ENCODE results near the gene HAUS8.

HAUS8 gene

GRCh38 chr19:17075864-17076542 is 751 bp upstream of the HAUS8 start:
- DNase-seq (ENCODE audit: low read depth in 2 of 2), result no peak

GRCh38 chr19:17074634-17075034 is 618 bp downstream of the HAUS8 start:
- DNase-seq (ENCODE audit: low read depth in 2 of 2), result no peak

- no peak for DNase-seq (ENCODE audit: low read depth in 2 of 2)
Observed at GRCh38 chr19:17073869-17074633, 1.2 kb downstream of the HAUS8 start.

GRCh38 chr19:17070912-17071311 is 4.3 kb downstream of the HAUS8 start:
- DNase-seq (ENCODE audit: low read depth in 2 of 2), result no peak

- DNase-seq (ENCODE audit: low read depth in 2 of 2), result no peak
Observed at GRCh38 chr19:17070421-17070820, 4.8 kb downstream of the HAUS8 start.

GRCh38 chr19:17069193-17069592 is 6.1 kb downstream of the HAUS8 start:
- no peak for DNase-seq (ENCODE audit: low read depth in 2 of 2)

- no peak for DNase-seq (ENCODE audit: low read depth in 2 of 2)
Observed at GRCh38 chr19:17063428-17063827, 11.8 kb downstream of the HAUS8 start.

GRCh38 chr19:17061691-17062090 is 13.6 kb downstream of the HAUS8 start:
- no peak for DNase-seq (ENCODE audit: low read depth in 2 of 2)

- no peak for DNase-seq (ENCODE audit: low read depth in 2 of 2)
Observed at GRCh38 chr19:17061205-17061604, 14.0 kb downstream of the HAUS8 start.

- no peak for DNase-seq (ENCODE audit: low read depth in 2 of 2)
Observed at GRCh38 chr19:17060802-17061201, 14.4 kb downstream of the HAUS8 start.

- no peak for DNase-seq (ENCODE audit: low read depth in 2 of 2)
Observed at GRCh38 chr19:17058236-17058635, 17.0 kb downstream of the HAUS8 start.

- no peak for DNase-seq (ENCODE audit: low read depth in 2 of 2)
Observed at GRCh38 chr19:17055636-17056035, 19.6 kb downstream of the HAUS8 start.

- DNase-seq (ENCODE audit: low read depth in 2 of 2), result no peak
Observed at GRCh38 chr19:17054746-17055145, 20.5 kb downstream of the HAUS8 start.

GRCh38 chr19:17052439-17052838 is 22.8 kb downstream of the HAUS8 start:
- no peak for DNase-seq (ENCODE audit: low read depth in 2 of 2)

GRCh38 chr19:17049711-17050280 is 25.5 kb downstream of the HAUS8 start:
- no peak for DNase-seq (ENCODE audit: low read depth in 2 of 2)

- no peak for DNase-seq (ENCODE audit: low read depth in 2 of 2)
Observed at GRCh38 chr19:17048885-17049453, 26.3 kb downstream of the HAUS8 start.

- DNase-seq (ENCODE audit: low read depth in 2 of 2), result no peak
Observed at GRCh38 chr19:17045907-17046502, 29.2 kb downstream of the HAUS8 start.

GRCh38 chr19:17043744-17044143 is 31.5 kb downstream of the HAUS8 start:
- DNase-seq (ENCODE audit: low read depth in 2 of 2), result no peak

- DNase-seq (ENCODE audit: low read depth in 2 of 2), result no peak
Observed at GRCh38 chr19:17041976-17042375, 33.3 kb downstream of the HAUS8 start.

- DNase-seq (ENCODE audit: low read depth in 2 of 2), result no peak
Observed at GRCh38 chr19:17037966-17038500, 37.2 kb downstream of the HAUS8 start.

GRCh38 chr19:17037184-17037583 is 38.1 kb downstream of the HAUS8 start:
- no peak for DNase-seq (ENCODE audit: low read depth in 2 of 2)

GRCh38 chr19:17036640-17037039 is 38.6 kb downstream of the HAUS8 start:
- DNase-seq (ENCODE audit: low read depth in 2 of 2), result no peak

Data from fibroblast of skin of left biceps (primary cell).